ENCODE measurements around the gene LIN28A.

GRCh38 chr1:26449868-26450267 lies 39.3 kb downstream of the LIN28A start:
- no peak for TF ChIP-seq CTCF (IDR thresholded peaks at IDR 0.05)
- TF ChIP-seq POLR2A (IDR thresholded peaks at IDR 0.05) = no peak

All from sigmoid colon (tissue), 3 donors.